ENCODE measurements around the gene GAA.

GAA gene

DNA sequence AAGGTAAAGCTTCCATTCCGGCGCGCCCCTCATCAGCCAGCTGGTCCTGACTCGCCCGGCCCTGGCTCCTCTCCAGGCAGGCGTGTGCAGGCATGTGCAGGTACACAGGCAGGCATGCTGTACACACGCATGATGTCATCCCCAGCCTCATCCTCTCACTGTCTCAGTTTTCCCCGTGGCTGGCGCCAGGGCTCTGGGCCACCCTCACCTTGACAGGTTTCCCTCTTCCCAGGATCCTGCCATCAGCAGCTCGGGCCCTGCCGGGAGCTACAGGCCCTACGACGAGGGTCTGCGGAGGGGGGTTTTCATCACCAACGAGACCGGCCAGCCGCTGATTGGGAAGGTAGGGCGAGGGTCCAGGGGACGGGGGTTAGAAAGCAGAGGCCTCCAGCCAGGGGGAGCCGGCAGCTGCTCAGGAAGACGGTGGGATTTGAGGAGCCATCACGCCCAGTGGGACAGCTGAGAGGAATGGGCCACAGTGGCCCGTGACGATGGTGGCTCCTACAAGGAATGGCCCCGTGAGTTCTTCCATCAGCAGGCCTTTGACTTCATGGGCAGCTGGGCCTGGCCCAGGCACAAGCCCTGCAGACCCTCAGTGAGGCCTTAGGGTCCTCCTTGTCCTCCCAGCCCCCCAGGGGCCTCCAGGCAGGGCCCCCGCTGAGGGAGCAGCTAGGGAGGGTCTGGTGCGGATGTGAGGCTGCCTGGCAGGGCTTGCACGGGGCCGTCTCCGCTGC, 8.5 kb downstream of the GAA start:
- TF ChIP-seq, protein P1, sequence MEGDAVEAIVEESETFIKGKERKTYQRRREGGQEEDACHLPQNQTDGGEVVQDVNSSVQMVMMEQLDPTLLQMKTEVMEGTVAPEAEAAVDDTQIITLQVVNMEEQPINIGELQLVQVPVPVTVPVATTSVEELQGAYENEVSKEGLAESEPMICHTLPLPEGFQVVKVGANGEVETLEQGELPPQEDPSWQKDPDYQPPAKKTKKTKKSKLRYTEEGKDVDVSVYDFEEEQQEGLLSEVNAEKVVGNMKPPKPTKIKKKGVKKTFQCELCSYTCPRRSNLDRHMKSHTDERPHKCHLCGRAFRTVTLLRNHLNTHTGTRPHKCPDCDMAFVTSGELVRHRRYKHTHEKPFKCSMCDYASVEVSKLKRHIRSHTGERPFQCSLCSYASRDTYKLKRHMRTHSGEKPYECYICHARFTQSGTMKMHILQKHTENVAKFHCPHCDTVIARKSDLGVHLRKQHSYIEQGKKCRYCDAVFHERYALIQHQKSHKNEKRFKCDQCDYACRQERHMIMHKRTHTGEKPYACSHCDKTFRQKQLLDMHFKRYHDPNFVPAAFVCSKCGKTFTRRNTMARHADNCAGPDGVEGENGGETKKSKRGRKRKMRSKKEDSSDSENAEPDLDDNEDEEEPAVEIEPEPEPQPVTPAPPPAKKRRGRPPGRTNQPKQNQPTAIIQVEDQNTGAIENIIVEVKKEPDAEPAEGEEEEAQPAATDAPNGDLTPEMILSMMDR (IDR thresholded peaks at IDR 0.05; ENCODE audit: low read depth, low read length) = no peak
- DNase-seq (ENCODE audit: extremely low read depth, low read depth) = no peak

DNA sequence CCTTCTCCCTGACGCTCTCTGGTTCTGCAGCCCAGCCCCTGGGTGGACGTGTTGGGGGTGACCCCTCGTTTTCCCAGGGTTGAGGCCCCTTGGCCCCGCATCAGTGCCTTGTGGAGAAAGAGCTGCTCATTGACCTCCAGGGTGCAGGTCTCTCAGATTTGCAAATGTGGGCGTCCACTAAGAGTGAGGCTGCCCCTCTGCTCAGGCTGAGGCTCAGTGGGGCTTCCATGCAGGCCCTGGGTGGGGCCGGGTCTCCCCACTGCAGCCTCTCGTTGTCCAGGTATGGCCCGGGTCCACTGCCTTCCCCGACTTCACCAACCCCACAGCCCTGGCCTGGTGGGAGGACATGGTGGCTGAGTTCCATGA, 9.0 kb downstream of the GAA start:
- TF ChIP-seq, protein P1 (IDR thresholded peaks at IDR 0.05; ENCODE audit: low read depth, low read length) = no peak
- DNase-seq (ENCODE audit: extremely low read depth, low read depth) = no peak

DNA sequence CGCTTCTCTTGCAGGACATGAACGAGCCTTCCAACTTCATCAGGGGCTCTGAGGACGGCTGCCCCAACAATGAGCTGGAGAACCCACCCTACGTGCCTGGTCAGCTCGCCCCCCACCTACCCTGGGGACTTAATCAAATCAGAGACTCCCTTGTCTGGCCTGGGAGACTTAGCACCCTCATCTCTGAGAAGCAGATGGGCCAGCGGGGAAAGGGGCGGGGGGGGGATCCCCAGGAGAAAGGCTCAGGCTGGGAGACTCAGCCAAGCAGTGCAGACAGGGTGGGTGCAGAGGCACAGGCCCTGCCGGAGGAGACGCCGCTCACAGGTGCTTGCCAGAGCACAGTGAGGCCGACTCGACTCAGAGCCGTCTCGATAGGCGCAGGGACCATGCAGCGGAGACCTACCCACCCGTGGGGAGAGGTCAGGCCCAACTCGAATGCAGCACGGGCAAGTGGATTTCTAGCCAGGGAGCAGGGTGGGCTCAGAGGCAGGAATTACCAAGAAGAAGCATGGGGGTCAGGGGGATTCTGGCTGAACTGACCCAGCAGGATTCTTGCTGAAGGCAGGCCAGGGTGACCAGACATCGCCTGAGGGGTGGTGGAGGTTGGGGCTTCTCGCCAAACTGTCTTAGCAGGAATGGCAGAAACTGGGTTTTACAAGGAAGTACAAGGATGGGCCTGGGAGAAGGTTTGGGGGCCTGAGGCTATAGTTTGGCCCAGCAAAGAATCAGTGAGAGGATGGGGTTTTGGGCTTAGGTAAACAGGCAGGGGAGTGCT, 9.7 kb downstream of the GAA start:
- DNase-seq (ENCODE audit: extremely low read depth, low read depth) = no peak
- TF ChIP-seq, protein P1 (IDR thresholded peaks at IDR 0.05; ENCODE audit: low read depth, low read length) = no peak

DNA sequence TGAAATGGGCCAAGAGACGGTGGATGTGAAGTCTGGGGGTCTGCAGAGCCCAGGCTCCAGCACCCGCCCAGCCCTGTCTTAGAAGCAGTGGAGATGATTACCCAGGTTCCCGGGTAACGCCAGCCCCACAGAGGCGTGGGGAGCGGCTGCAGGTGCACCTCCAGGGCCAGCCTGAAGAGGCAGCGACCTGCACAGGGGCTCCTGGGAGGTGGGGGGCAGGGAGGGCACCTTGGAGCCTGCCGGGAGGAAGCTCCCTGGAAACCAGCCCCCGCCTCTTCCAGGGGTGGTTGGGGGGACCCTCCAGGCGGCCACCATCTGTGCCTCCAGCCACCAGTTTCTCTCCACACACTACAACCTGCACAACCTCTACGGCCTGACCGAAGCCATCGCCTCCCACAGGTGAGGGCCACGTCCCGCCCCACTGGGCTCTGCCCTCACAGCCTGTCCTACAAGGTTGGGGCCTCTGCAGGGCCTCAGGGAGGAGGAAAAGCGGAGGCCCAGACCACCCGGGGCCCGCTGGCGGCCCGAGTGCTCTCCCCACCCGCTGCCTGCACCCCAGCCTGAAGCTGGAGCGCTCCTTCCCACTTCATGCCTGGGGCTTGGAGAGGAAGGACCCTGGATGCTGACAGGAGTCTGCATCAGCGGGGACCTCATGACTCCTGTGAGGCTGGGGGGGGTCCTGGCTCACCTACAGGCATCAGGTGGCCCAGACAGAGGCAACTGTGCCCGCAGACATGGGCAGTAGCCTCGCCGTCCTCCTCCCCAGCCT, 10.5 kb downstream of the GAA start:
- DNase-seq (ENCODE audit: extremely low read depth, low read depth) = no peak
- TF ChIP-seq, protein P1 (IDR thresholded peaks at IDR 0.05; ENCODE audit: low read depth, low read length) = no peak

DNA sequence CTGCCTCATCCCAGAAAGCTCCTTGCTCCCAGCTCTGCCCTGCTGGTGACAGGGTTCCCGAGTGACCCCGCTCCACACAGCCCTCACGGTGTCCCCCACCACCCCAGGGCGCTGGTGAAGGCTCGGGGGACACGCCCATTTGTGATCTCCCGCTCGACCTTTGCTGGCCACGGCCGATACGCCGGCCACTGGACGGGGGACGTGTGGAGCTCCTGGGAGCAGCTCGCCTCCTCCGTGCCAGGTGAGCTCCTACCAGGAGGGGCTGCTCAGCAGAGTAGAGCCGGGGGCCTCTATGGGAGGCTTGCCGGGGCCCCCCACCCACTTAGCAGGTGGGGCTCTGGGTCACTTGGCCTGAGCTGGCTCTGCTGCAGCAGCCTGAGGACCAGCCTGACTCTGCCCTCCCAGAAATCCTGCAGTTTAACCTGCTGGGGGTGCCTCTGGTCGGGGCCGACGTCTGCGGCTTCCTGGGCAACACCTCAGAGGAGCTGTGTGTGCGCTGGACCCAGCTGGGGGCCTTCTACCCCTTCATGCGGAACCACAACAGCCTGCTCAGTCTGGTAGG, 11.2 kb downstream of the GAA start:
- no peak for DNase-seq (ENCODE audit: extremely low read depth, low read depth)
- TF ChIP-seq, protein P1 (IDR thresholded peaks at IDR 0.05; ENCODE audit: low read depth, low read length) = no peak

DNA sequence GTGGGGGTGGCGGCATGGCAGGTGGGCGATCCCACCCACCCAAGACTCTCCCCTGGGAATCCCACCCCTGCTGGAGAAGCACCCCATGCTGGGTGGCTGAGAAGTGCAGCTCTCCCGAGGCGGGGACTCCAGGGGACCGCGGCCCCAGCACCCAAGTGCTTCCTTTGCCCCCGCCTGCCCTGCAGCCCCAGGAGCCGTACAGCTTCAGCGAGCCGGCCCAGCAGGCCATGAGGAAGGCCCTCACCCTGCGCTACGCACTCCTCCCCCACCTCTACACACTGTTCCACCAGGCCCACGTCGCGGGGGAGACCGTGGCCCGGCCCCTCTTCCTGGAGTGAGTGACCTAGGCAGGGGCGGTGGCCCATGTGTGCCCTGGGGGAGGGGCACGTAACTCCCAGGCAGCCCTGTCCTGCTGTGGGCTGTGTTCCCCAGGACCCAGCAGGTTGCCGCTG, 11.7 kb downstream of the GAA start:
- TF ChIP-seq, protein P1 (IDR thresholded peaks at IDR 0.05; ENCODE audit: low read depth, low read length) = no peak

More for the DNA sequence above, 11.7 kb downstream of the GAA start:
- DNase-seq (ENCODE audit: extremely low read depth, low read depth) = no peak

Data from AG09319 (cell line).